ENCODE measurements around the gene ISG20L2.

DNA sequence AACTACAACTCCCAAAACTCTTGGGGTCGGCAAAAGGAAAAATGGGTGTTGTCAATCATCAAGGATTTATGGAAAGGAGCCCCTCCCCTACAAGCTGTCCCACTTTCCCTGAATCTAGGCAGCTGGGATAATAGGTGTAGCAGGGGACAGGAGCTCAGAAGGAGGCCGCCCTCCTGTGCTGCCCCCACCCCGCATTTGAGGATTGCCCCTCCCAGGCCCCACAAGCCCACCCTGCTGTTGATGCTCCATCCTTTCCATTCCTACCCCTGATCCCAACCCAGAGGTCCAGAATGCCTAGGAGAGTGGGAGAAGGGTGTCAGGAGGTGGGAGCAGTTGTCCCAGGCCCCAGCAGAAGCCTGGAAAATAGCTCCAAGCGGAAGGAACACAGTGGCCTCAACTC is 14.2 kb upstream of the ISG20L2 start:
- TF ChIP-seq, protein P1, sequence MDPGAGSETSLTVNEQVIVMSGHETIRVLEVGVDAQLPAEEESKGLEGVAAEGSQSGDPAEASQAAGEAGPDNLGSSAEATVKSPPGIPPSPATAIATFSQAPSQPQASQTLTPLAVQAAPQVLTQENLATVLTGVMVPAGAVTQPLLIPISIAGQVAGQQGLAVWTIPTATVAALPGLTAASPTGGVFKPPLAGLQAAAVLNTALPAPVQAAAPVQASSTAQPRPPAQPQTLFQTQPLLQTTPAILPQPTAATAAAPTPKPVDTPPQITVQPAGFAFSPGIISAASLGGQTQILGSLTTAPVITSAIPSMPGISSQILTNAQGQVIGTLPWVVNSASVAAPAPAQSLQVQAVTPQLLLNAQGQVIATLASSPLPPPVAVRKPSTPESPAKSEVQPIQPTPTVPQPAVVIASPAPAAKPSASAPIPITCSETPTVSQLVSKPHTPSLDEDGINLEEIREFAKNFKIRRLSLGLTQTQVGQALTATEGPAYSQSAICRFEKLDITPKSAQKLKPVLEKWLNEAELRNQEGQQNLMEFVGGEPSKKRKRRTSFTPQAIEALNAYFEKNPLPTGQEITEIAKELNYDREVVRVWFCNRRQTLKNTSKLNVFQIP (CRISPR knock-in tag; IDR thresholded peaks at IDR 0.05; ENCODE audit: borderline replicate concordance, low read depth): no peak
- TF ChIP-seq GLIS3 (CRISPR knock-in tag; IDR thresholded peaks at IDR 0.05) (no peak), ZFP3 (CRISPR knock-in tag; IDR thresholded peaks at IDR 0.05) (no peak), ZFP30 (CRISPR knock-in tag; IDR thresholded peaks at IDR 0.05) (no peak), RARB (CRISPR knock-in tag; IDR thresholded peaks at IDR 0.05) (no peak), SNAI2 (CRISPR knock-in tag; IDR thresholded peaks at IDR 0.05) (no peak), ZNF565 (CRISPR knock-in tag; conservative IDR thresholded peaks at IDR 0.05; ENCODE audit: low read depth) (no peak), BACH2 (CRISPR knock-in tag; IDR thresholded peaks at IDR 0.05; ENCODE audit: borderline replicate concordance) (no peak), CSDC2 (CRISPR knock-in tag; IDR thresholded peaks at IDR 0.05) (no peak)
- TF ChIP-seq, protein P2, sequence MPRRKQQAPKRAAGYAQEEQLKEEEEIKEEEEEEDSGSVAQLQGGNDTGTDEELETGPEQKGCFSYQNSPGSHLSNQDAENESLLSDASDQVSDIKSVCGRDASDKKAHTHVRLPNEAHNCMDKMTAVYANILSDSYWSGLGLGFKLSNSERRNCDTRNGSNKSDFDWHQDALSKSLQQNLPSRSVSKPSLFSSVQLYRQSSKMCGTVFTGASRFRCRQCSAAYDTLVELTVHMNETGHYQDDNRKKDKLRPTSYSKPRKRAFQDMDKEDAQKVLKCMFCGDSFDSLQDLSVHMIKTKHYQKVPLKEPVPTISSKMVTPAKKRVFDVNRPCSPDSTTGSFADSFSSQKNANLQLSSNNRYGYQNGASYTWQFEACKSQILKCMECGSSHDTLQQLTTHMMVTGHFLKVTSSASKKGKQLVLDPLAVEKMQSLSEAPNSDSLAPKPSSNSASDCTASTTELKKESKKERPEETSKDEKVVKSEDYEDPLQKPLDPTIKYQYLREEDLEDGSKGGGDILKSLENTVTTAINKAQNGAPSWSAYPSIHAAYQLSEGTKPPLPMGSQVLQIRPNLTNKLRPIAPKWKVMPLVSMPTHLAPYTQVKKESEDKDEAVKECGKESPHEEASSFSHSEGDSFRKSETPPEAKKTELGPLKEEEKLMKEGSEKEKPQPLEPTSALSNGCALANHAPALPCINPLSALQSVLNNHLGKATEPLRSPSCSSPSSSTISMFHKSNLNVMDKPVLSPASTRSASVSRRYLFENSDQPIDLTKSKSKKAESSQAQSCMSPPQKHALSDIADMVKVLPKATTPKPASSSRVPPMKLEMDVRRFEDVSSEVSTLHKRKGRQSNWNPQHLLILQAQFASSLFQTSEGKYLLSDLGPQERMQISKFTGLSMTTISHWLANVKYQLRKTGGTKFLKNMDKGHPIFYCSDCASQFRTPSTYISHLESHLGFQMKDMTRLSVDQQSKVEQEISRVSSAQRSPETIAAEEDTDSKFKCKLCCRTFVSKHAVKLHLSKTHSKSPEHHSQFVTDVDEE (CRISPR knock-in tag; IDR thresholded peaks at IDR 0.05): no peak
- TF ChIP-seq, protein P3, sequence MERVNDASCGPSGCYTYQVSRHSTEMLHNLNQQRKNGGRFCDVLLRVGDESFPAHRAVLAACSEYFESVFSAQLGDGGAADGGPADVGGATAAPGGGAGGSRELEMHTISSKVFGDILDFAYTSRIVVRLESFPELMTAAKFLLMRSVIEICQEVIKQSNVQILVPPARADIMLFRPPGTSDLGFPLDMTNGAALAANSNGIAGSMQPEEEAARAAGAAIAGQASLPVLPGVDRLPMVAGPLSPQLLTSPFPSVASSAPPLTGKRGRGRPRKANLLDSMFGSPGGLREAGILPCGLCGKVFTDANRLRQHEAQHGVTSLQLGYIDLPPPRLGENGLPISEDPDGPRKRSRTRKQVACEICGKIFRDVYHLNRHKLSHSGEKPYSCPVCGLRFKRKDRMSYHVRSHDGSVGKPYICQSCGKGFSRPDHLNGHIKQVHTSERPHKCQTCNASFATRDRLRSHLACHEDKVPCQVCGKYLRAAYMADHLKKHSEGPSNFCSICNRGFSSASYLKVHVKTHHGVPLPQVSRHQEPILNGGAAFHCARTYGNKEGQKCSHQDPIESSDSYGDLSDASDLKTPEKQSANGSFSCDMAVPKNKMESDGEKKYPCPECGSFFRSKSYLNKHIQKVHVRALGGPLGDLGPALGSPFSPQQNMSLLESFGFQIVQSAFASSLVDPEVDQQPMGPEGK (CRISPR knock-in tag; IDR thresholded peaks at IDR 0.05; ENCODE audit: borderline replicate concordance): no peak

Measured in SK-N-SH treated with all-trans-retinoic acid at 6 μM for 48 hours (cell line).